AG04450 (cell line): ENCODE measurements around the gene RIPOR1. TPM values are rescaled to one million over a fixed set of nuclear protein-coding genes. Genes with fewer than 3 reads are reported as not detected.
A peak's percentile ranks its signal among the peaks of the same experiment; 100 is the strongest.
"Not testable (repeated sequence)": the region's sequence is repeated elsewhere in the genome, so short reads cannot be mapped to it uniquely, and the experiment has no call there.

Experiments
- CTCF ChIA-PET: fragments of 300-600, 350-600 bp; formaldehyde crosslinking; extraction: SDS; loops from one replicate; lab custom pipeline; 2022; ENCODE audit warnings: antibody characterized with exemption, inconsistent platforms; lab: Charles Lee
- POLR2A ChIA-PET: fragments of 350-600 bp; formaldehyde crosslinking; extraction: SDS; loops from one replicate; lab custom pipeline; 2021; ENCODE audit warnings: antibody characterized with exemption, inconsistent platforms; lab: Yijun Ruan, JAX
- DNase-seq: peaks from one replicate; pipeline ENCODE4 v3.0.0-alpha.2; 2011; ENCODE audit warnings: low read depth, low spot score
- H3K27ac ChIP-seq: one replicate; pipeline ENCODE4 v1.5.1; 2012; ENCODE audit warnings: low read depth, low read length, control low read depth
- H3K27me3 ChIP-seq: one replicate; pipeline ENCODE4 v1.6.0; 2012; ENCODE audit warnings: low read length; ENCODE audit not compliant: control insufficient read depth, insufficient read depth
- H3K4me3 ChIP-seq: 2 replicates; pipeline ENCODE4 v1.5.1; 2011; ENCODE audit warnings: mild to moderate bottlenecking, low read depth, low read length, control low read depth
- H3K9me3 ChIP-seq: 2 replicates; pipeline ENCODE4 v1.5.1; 2012; ENCODE audit warnings: low read length; ENCODE audit not compliant: control insufficient read depth, insufficient read depth
- CTCF ChIP-seq: IDR thresholded peaks from 2 replicates; pipeline ENCODE4 v1.5.1; 2011; ENCODE audit warnings: low read depth, low read length, control low read depth, inconsistent platforms
- polyA plus RNA-seq: library from polyadenylated mRNA; depleted of rRNA; stranded (reverse); fragments of >200 nt; gene quantifications from 2 replicates; pipeline ENCODE4 v1.2.3, GENCODE V29; 2011

Gene RIPOR1
- polyA plus RNA-seq, 1 experiment, result 9.9 TPM

DNA sequence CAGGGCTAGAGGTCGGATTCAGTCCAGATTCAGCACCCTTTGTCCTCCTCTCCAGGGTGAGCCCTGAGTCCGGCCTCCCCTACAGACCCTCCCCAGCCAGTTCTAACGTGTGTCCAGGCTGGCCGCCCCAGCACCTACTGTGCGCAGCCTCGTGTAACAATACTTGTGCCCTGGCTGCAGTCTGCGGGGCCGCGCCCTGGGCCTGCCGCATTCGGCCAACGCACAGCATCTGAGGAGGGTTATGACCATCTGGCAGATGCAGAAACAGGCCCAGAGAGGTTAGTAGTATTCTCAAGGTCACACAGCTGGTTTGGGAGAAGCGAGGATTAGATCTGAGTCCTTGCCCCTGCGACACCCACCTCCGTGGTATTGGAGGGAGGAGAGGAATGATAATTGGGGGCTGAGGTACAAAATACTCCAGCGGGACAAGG lies 968 bp downstream of the RIPOR1 start:
- DNase-seq, result no peak
- POLR2A ChIA-PET, result interaction anchor here (0.5 to 1.6 kb wide), 8 partner anchors 9 to 555 kb away, joined by 3 to 6 read pairs (median 4); partner anchors contain the start of genes ATP6V0D1 and CTCF
- peak overlapping the region; percentile 80 for H3K27ac ChIP-seq
- H3K27me3 ChIP-seq, result no peaks in the 10 kb centered on the region
- CTCF ChIA-PET, result interaction anchor here (2.0 to 8.1 kb wide), 2 partner anchors 7 to 18 kb away, joined by 7 to 52 read pairs; no protein-coding TSS in a partner anchor
- H3K9me3 ChIP-seq, result no peaks in the 10 kb centered on the region; the same call in 1 of the 2 replicates
- H3K4me3 ChIP-seq, result peak overlapping the region; percentile 80
- TF ChIP-seq CTCF, result no peak

DNA sequence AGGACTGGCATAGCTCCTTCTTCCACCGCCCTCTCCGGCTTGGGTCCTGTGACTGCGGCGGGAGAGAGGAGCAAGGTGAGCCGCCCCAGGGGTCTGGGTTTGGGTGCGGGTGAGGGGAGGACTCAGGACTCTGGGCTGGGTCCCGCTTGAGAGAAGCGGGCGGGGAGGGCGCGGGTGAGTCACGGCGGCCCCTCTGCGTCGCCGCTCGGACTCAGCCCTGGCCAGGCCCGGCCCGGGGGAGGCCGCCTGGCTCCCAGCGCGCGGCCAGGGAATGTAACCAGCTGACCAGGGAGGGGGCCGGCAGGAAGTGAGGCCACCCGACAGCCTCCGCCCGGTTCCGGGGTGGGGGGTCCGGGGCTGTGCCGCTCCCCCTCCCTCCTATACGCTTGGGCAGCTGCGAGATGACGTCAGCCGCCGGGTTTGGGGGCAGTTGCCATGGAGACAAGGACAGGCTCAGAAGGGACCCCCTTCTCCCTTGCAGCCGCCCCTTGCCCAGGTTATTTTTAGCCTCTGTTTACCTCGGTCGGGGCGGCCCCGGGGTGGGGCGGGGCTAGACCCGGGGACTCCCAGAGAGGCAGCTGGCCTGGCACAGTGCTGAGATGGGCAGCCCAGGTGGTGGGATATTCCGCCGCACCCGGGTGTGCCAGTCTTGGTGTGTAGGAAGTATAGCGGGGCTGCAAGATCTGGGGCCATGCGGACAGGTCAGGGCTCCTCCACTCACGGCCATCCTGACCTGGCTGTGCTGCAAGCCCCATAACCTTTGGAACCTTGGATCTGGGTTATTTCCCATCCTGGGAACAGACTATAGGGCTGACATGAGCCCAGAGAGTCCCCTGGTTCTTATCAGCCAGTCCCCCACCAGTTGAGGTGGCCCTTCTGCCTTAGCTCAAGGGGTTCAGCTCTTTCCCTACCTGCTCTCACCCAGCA lies 1.6 kb downstream of the RIPOR1 start:
- Histone ChIP-seq H3K27ac (peak overlapping the region; percentile 80), H3K27me3 (no peaks in the 10 kb centered on the region), H3K4me3 (peak overlapping the region; percentile 80), H3K9me3 (no peaks in the 10 kb centered on the region; the same call in 1 of the 2 replicates)
- no peak for DNase-seq
- POLR2A ChIA-PET, result interaction anchor here (0.5 to 1.4 kb wide), 6 partner anchors 9 to 554 kb away, joined by 3 to 6 read pairs (median 4); partner anchors contain the start of gene CTCF
- CTCF ChIA-PET, result interaction anchor here (0.8 to 8.1 kb wide), 3 partner anchors 8 to 17 kb away, joined by 3 to 52 read pairs (median 7); no protein-coding TSS in a partner anchor
- no peak for TF ChIP-seq CTCF

GRCh38 chr16:67531247-67531646 lies 2.6 kb downstream of the RIPOR1 start:
- Histone ChIP-seq H3K27me3 (no peaks in the 10 kb centered on the region), H3K9me3 (no peaks in the 10 kb centered on the region; the same call in 1 of the 2 replicates), H3K4me3 (no peak overlapping the region), H3K27ac (no peak overlapping the region)
- no peak for DNase-seq
- TF ChIP-seq CTCF, result no peak
- ChIA-PET CTCF (interaction anchor here (1.9 to 8.1 kb wide), 2 partner anchors 9 to 16 kb away, joined by 11 to 52 read pairs; no protein-coding TSS in a partner anchor), POLR2A (no interaction called here)

DNA sequence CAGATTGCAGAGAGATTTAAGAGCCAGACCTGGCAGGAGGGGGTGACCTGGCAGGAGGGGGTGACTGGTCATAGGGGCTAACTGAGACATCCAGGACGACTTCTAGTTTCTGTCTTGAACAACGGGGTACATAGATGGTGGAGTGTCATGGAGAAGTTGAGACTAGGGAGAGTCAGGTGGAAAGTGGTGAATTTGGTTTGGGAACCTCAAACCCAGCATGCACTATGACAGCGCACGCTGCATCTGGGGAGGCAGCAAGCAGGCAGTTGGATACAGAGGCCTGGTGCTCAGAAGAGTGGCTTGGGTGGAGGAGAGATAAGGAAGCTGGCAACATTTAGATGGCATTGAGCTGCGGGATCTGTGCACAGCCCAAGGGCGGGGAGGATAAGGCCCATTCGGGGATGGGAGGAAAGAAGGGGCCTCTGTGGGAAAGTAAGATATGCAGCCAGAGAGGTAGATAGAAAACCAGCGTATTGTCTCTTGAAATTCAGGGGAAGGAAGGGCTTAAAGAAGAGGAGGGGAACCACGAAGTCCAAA lies 4.5 kb downstream of the RIPOR1 start:
- no peak for TF ChIP-seq CTCF
- Histone ChIP-seq H3K9me3 (no peaks in the 10 kb centered on the region; the same call in 1 of the 2 replicates), H3K4me3 (no peak overlapping the region), H3K27ac (no peak overlapping the region), H3K27me3 (no peaks in the 10 kb centered on the region)
- ChIA-PET CTCF (interaction anchor here (0.7 to 8.1 kb wide), 3 partner anchors 11 to 19 kb away, joined by 4 to 52 read pairs (median 11); no protein-coding TSS in a partner anchor), POLR2A (interaction anchor here (0.7 kb wide), 1 partner anchor 160 kb away, joined by 3 read pairs; no protein-coding TSS in a partner anchor)
- DNase-seq, result no peak

DNA sequence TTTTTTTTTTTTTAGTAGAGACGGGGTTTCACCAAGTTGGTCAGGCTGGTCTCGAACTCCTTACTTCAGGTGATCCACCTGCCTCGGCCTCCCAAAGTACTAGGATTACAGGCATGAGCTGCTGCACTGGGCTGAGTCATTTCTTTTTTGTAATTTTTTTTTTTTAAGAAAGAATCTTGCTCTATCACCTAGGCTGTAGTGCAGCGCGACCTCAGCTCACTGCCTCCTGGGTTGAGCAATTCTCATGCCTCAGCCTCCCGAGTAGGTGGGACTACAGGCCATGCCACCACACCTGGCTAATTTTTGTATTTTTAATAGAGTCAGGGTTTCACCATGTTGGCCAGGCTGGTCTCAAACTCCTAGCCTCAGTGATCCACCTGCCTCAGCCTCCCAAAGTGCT lies 5.4 kb downstream of the RIPOR1 start:
- CTCF ChIA-PET, result interaction anchor here (0.6 to 8.1 kb wide), 2 partner anchors 12 to 15 kb away, joined by 5 to 52 read pairs; no protein-coding TSS in a partner anchor

More for the DNA sequence above, 5.4 kb downstream of the RIPOR1 start:
- DNase-seq, H3K4me3 ChIP-seq, POLR2A ChIA-PET, H3K27ac ChIP-seq, H3K27me3 ChIP-seq, H3K9me3 ChIP-seq: not testable (repeated sequence)
